ENCODE data around the gene RETREG2. TPM values are rescaled to one million over a fixed set of nuclear protein-coding genes. Genes with fewer than 3 reads are reported as not detected.

Gene RETREG2
- total and polyA plus RNA-seq, 11 donors: 13.4 to 56.0 (median 38.2) TPM

DNA sequence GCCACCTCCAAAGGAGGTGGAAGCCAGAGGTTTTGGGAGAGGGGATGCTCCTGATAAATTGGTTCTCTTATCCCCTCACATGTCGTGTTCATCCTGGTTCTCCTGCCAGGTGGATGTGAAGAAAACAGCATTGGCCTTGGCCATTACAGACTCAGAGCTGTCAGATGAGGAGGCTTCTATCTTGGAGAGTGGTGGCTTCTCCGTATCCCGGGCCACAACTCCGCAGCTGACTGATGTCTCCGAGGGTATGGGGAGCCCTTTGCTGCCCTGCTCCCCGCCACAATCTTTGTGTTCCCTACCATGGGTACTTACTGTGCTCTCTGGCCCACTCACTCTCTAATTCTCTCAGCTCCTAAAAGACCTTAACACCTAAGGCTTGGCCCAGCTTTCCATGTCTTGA is 3.5 kb downstream of the RETREG2 start:
- ATAC-seq: no peak
- Histone ChIP-seq H3K27ac (no peak overlapping the region), H3K4me1 (peaks cover 5 to 36% (median 14%) of the 10 kb centered on the region in 12 donors), H3K9me3 (no peaks in the 10 kb centered on the region), H3K27me3 (no peaks in the 10 kb centered on the region), H3K4me3 (no peak overlapping the region), H3K36me3 (peaks cover 0 to 69% (median 56%) of the 10 kb centered on the region in 9 donors)
- intact Hi-C loops (cut with DNase I): loop anchor here in 1 of 10 donors (2.0 kb wide), 1 partner anchor 23 kb away; no protein-coding TSS in a partner anchor
- TF ChIP-seq POLR2A (IDR thresholded peaks at IDR 0.05): no peak
- TF ChIP-seq, protein P1, sequence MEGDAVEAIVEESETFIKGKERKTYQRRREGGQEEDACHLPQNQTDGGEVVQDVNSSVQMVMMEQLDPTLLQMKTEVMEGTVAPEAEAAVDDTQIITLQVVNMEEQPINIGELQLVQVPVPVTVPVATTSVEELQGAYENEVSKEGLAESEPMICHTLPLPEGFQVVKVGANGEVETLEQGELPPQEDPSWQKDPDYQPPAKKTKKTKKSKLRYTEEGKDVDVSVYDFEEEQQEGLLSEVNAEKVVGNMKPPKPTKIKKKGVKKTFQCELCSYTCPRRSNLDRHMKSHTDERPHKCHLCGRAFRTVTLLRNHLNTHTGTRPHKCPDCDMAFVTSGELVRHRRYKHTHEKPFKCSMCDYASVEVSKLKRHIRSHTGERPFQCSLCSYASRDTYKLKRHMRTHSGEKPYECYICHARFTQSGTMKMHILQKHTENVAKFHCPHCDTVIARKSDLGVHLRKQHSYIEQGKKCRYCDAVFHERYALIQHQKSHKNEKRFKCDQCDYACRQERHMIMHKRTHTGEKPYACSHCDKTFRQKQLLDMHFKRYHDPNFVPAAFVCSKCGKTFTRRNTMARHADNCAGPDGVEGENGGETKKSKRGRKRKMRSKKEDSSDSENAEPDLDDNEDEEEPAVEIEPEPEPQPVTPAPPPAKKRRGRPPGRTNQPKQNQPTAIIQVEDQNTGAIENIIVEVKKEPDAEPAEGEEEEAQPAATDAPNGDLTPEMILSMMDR (IDR thresholded peaks at IDR 0.05): no peak
- WGBS, 4 donors: 92 to 94% (median 94%) methylated on average over 6 of the region's 6 CpGs
- no peak for DNase-seq

DNA sequence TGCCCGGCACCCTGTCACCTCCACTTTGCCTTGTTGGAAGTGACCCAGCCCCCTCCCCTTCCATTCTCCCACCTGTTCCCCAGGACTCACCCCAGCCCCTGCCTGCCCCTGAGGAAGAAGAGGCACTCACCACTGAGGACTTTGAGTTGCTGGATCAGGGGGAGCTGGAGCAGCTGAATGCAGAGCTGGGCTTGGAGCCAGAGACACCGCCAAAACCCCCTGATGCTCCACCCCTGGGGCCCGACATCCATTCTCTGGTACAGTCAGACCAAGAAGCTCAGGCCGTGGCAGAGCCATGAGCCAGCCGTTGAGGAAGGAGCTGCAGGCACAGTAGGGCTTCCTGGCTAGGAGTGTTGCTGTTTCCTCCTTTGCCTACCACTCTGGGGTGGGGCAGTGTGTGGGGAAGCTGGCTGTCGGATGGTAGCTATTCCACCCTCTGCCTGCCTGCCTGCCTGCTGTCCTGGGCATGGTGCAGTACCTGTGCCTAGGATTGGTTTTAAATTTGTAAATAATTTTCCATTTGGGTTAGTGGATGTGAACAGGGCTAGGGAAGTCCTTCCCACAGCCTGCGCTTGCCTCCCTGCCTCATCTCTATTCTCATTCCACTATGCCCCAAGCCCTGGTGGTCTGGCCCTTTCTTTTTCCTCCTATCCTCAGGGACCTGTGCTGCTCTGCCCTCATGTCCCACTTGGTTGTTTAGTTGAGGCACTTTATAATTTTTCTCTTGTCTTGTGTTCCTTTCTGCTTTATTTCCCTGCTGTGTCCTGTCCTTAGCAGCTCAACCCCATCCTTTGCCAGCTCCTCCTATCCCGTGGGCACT is 4.5 kb downstream of the RETREG2 start:
- 68 to 82% (median 73%) methylated on average over 6 to 8 of the region's 8 CpGs for WGBS, 4 donors
- no peaks in the 10 kb centered on the region for H3K27me3 ChIP-seq

DNA sequence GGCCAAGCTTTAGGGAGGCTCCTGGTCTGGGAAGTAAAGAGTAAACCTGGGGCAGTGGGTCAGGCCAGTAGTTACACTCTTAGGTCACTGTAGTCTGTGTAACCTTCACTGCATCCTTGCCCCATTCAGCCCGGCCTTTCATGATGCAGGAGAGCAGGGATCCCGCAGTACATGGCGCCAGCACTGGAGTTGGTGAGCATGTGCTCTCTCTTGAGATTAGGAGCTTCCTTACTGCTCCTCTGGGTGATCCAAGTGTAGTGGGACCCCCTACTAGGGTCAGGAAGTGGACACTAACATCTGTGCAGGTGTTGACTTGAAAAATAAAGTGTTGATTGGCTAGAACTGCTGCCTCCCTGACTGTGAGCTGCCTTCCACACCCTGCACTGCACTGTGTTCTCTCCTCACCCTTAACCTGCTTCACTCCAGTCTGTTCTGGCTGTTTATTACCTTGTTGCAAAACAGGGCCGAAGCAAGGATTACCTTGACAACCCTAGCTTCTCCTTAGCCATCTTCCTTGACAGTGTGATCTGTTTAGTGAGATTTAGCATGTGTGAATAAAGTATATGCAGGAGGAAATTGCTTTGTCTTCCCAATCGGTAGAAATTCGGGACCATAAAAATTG is 5.2 kb downstream of the RETREG2 start:
- no peaks in the 10 kb centered on the region for H3K27me3 ChIP-seq
- ATAC-seq (no peak), DNase-seq (no peak)
- peaks cover 0 to 69% (median 56%) of the 10 kb centered on the region in 9 donors for H3K36me3 ChIP-seq
- no peaks in the 10 kb centered on the region for H3K9me3 ChIP-seq
- no peak for TF ChIP-seq POLR2A (IDR thresholded peaks at IDR 0.05)
- TF ChIP-seq, protein P1 (IDR thresholded peaks at IDR 0.05): no peak
- WGBS, 4 donors: 88 to 96% (median 92%) methylated on average over 6 of the region's 6 CpGs
- intact Hi-C loops (cut with DNase I): no loop called here
- peaks cover 5 to 28% (median 14%) of the 10 kb centered on the region in 12 donors for H3K4me1 ChIP-seq
- H3K4me3 ChIP-seq: no peak overlapping the region
- no peak overlapping the region for H3K27ac ChIP-seq

More for the DNA sequence above, 4.5 kb downstream of the RETREG2 start:
- Histone ChIP-seq H3K27ac (peak overlapping the region in 1 of 12 donors; percentile 37), H3K4me3 (no peak overlapping the region), H3K36me3 (peaks cover 0 to 69% (median 56%) of the 10 kb centered on the region in 9 donors), H3K9me3 (no peaks in the 10 kb centered on the region), H3K4me1 (peaks cover 5 to 30% (median 14%) of the 10 kb centered on the region in 12 donors)
- TF ChIP-seq, protein P1 (IDR thresholded peaks at IDR 0.05): no peak
- TF ChIP-seq POLR2A (IDR thresholded peaks at IDR 0.05): no peak
- intact Hi-C loops (cut with DNase I): no loop called here
- DNase-seq: no peak
- peak in 1 of 4 donors; percentile 10 for ATAC-seq

DNA sequence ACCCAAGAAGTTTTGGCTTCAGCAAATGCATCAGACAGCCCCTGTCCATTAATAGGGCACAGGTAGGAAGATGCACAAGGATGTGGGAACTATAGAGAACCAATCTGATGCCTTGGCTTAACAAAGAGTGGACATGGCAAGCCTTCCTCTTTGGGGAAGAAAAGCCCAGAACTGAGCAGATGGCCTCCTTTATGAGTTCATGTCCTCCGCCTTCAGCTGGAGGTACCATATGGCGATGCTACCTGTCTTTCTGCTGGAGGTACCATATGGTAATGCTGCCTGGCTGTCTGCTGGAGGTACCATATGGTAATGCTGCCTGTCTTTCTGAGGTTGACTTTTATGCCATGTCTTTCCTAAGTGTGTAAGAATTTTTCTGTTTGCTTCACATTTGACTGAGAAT is 6.0 kb downstream of the RETREG2 start:
- Histone ChIP-seq H3K36me3 (peaks cover 0 to 69% (median 56%) of the 10 kb centered on the region in 9 donors), H3K27me3 (no peaks in the 10 kb centered on the region), H3K9me3 (no peaks in the 10 kb centered on the region), H3K4me1 (peaks cover under 1 to 22% (median 8%) of the 10 kb centered on the region in 12 donors), H3K27ac (no peak overlapping the region), H3K4me3 (no peak overlapping the region)
- ATAC-seq: no peak
- DNase-seq: peak in 1 of 5 donors; percentile 2
- intact Hi-C loops (cut with DNase I): no loop called here
- TF ChIP-seq, protein P1 (IDR thresholded peaks at IDR 0.05): no peak
- TF ChIP-seq POLR2A (IDR thresholded peaks at IDR 0.05): no peak
- 92 to 100% (median 98%) methylated on average over 2 of the region's 2 CpGs for WGBS, 4 donors

All from heart left ventricle (tissue), 16 donors.